Measurements from ENCODE around the gene GUCA1A. TPM values are rescaled to one million over a fixed set of nuclear protein-coding genes. Genes with fewer than 3 reads are reported as not detected.
A peak's percentile ranks its signal among the peaks of the same experiment; 100 is the strongest.

GUCA1A gene
- total RNA-seq, 1 experiment from 2014 or later, result not detected

- Histone ChIP-seq H3K36me3 (ENCODE audit: control insufficient read depth, insufficient read depth, low read length) (no peaks in the 10 kb centered on the region), H3K4me3 (ENCODE audit: low read depth in 2 of 2, low read length in 2 of 2) (no peak overlapping the region), H3K9me3 (ENCODE audit: control insufficient read depth, insufficient read depth, low read depth, low read length) (no peaks in the 10 kb centered on the region), H3K27me3 (ENCODE audit: control insufficient read depth, insufficient read depth, low read length) (no peaks in the 10 kb centered on the region), H3K27ac (ENCODE audit: low read length) (no peak overlapping the region), H3K4me1 (ENCODE audit: control insufficient read depth, insufficient read depth, low read length) (peaks cover 8% of the 10 kb centered on the region; the same call in 1 of the 2 replicates)
- CTCF ChIA-PET, result no interaction called here
- POLR2A ChIA-PET, result interaction anchor here (0.6 kb wide), 1 partner anchor 96 kb away, joined by 3 read pairs; no protein-coding TSS in a partner anchor
- BruUV-seq (replicated peaks), result no TSS peak
- ATAC-seq, result no peak
- in situ Hi-C loops (cut with HindIII; ENCODE audit: low pct_unique_long_range_greater_than_20kb, low sequenced_read_pairs) (no loop called here), intact Hi-C loops (cut with micrococcal nuclease; ENCODE audit: unreplicated experiment) (no loop called here)
- no peak for TF ChIP-seq POLR2AphosphoS5 (IDR thresholded peaks at IDR 0.05; ENCODE audit: low read depth, low read length)
- DNase-seq (ENCODE audit: low read depth, low spot score), result no peak
These were observed 44.5 kb upstream of the GUCA1A start for GRCh38 chr6:42128460-42129359.

GRCh38 chr6:42129360-42129676 is 43.8 kb upstream of the GUCA1A start:
- BruUV-seq (replicated peaks), result no TSS peak
- in situ Hi-C loops (cut with HindIII; ENCODE audit: low pct_unique_long_range_greater_than_20kb, low sequenced_read_pairs) (no loop called here), intact Hi-C loops (cut with micrococcal nuclease; ENCODE audit: unreplicated experiment) (no loop called here)
- H3K4me1 ChIP-seq (ENCODE audit: control insufficient read depth, insufficient read depth, low read length), result peaks cover 11% of the 10 kb centered on the region
- no peaks in the 10 kb centered on the region for H3K9me3 ChIP-seq (ENCODE audit: control insufficient read depth, insufficient read depth, low read depth, low read length)
- H3K27ac ChIP-seq (ENCODE audit: low read length), result no peak overlapping the region
- TF ChIP-seq POLR2AphosphoS5 (IDR thresholded peaks at IDR 0.05; ENCODE audit: low read depth, low read length) (no peak), SIN3A (IDR thresholded peaks at IDR 0.05; ENCODE audit: borderline replicate concordance, insufficient read depth, low read depth, low read length) (no peak), CTCF (IDR thresholded peaks at IDR 0.05) (no peak), TCF7L2 (IDR thresholded peaks at IDR 0.05; ENCODE audit: low read depth, low read length) (no peak), REST (IDR thresholded peaks at IDR 0.05; ENCODE audit: insufficient read depth in 1 of 2, low read depth in 2 of 2, low read length in 1 of 2) (no peak)
- H3K4me3 ChIP-seq (ENCODE audit: low read depth in 2 of 2, low read length in 2 of 2), result no peak overlapping the region
- no peaks in the 10 kb centered on the region for H3K27me3 ChIP-seq (ENCODE audit: control insufficient read depth, insufficient read depth, low read length)
- no peaks in the 10 kb centered on the region for H3K36me3 ChIP-seq (ENCODE audit: control insufficient read depth, insufficient read depth, low read length)
- ChIA-PET CTCF (no interaction called here), POLR2A (no interaction called here)
- no peak for ATAC-seq
- DNase-seq (ENCODE audit: low read depth, low spot score), result no peak

GRCh38 chr6:42131531-42131930 is 41.6 kb upstream of the GUCA1A start:
- BruUV-seq (replicated peaks), result no TSS peak
- H3K4me3 ChIP-seq (ENCODE audit: low read depth in 2 of 2, low read length in 2 of 2), result no peak overlapping the region
- no peaks in the 10 kb centered on the region for H3K36me3 ChIP-seq (ENCODE audit: control insufficient read depth, insufficient read depth, low read length)
- no peaks in the 10 kb centered on the region for H3K9me3 ChIP-seq (ENCODE audit: control insufficient read depth, insufficient read depth, low read depth, low read length)
- ChIA-PET CTCF (no interaction called here), POLR2A (no interaction called here)
- TF ChIP-seq TCF7L2 (IDR thresholded peaks at IDR 0.05; ENCODE audit: low read depth, low read length), result no peak
- TF ChIP-seq CTCF (IDR thresholded peaks at IDR 0.05), result no peak
- no peak for TF ChIP-seq SIN3A (IDR thresholded peaks at IDR 0.05; ENCODE audit: borderline replicate concordance, insufficient read depth, low read depth, low read length)
- no peak for TF ChIP-seq POLR2AphosphoS5 (IDR thresholded peaks at IDR 0.05; ENCODE audit: low read depth, low read length)
- no peak for TF ChIP-seq REST (IDR thresholded peaks at IDR 0.05; ENCODE audit: insufficient read depth in 1 of 2, low read depth in 2 of 2, low read length in 1 of 2)
- peaks cover 17% of the 10 kb centered on the region for H3K4me1 ChIP-seq (ENCODE audit: control insufficient read depth, insufficient read depth, low read length)
- in situ Hi-C loops (cut with HindIII; ENCODE audit: low pct_unique_long_range_greater_than_20kb, low sequenced_read_pairs), result no loop called here
- H3K27me3 ChIP-seq (ENCODE audit: control insufficient read depth, insufficient read depth, low read length), result no peaks in the 10 kb centered on the region
- DNase-seq (ENCODE audit: low read depth, low spot score), result no peak
- H3K27ac ChIP-seq (ENCODE audit: low read length), result peak overlapping the region; percentile 60; the same call in 1 of the 2 replicates
- intact Hi-C loops (cut with micrococcal nuclease; ENCODE audit: unreplicated experiment), result no loop called here
- peak; percentile 59; the same call in 1 of the 2 replicates for ATAC-seq

Data from Panc1 (cell line).